ENCODE results near the gene IL5.
"Not testable (repeated sequence)": the region's sequence is repeated elsewhere in the genome, so short reads cannot be mapped to it uniquely, and the experiment has no call there.

IL5 gene

GRCh38 chr5:132556153-132556762, 12.9 kb upstream of the IL5 start:
- no peak for TF ChIP-seq CTCF (IDR thresholded peaks at IDR 0.05; ENCODE audit: control insufficient read depth, insufficient read depth, low read depth, low read length, missing control alignments)
- DNase-seq (ENCODE audit: low read depth), result no peak
- peak overlapping the region; percentile 96 for H3K4me3 ChIP-seq (ENCODE audit: control insufficient read depth, low read depth, low read length)

GRCh38 chr5:132549576-132549975, 6.3 kb upstream of the IL5 start:
- no peak for DNase-seq (ENCODE audit: low read depth)
- no peak overlapping the region for H3K4me3 ChIP-seq (ENCODE audit: control insufficient read depth, low read depth, low read length)
- TF ChIP-seq CTCF (IDR thresholded peaks at IDR 0.05; ENCODE audit: control insufficient read depth, insufficient read depth, low read depth, low read length, missing control alignments), result no peak

- not testable (repeated sequence) for H3K4me3 ChIP-seq (ENCODE audit: control insufficient read depth, low read depth, low read length); DNase-seq (ENCODE audit: low read depth)
Observed at GRCh38 chr5:132548834-132549233, 5.5 kb upstream of the IL5 start.

- no peak for DNase-seq (ENCODE audit: low read depth)
- TF ChIP-seq CTCF (IDR thresholded peaks at IDR 0.05; ENCODE audit: control insufficient read depth, insufficient read depth, low read depth, low read length, missing control alignments), result no peak
Observed at GRCh38 chr5:132547269-132547668, 3.9 kb upstream of the IL5 start.

GRCh38 chr5:132546108-132546507, 2.8 kb upstream of the IL5 start:
- no peak for TF ChIP-seq CTCF (IDR thresholded peaks at IDR 0.05; ENCODE audit: control insufficient read depth, insufficient read depth, low read depth, low read length, missing control alignments)
- no peak overlapping the region for H3K4me3 ChIP-seq (ENCODE audit: control insufficient read depth, low read depth, low read length)

More at GRCh38 chr5:132547269-132547668, 3.9 kb upstream of the IL5 start:
- no peak overlapping the region for H3K4me3 ChIP-seq (ENCODE audit: control insufficient read depth, low read depth, low read length)

GRCh38 chr5:132540764-132541163, 2.6 kb downstream of the IL5 start:
- DNase-seq (ENCODE audit: low read depth), result no peak
- no peak for TF ChIP-seq CTCF (IDR thresholded peaks at IDR 0.05; ENCODE audit: control insufficient read depth, insufficient read depth, low read depth, low read length, missing control alignments)
- H3K4me3 ChIP-seq (ENCODE audit: control insufficient read depth, low read depth, low read length), result no peak overlapping the region

More at GRCh38 chr5:132546108-132546507, 2.8 kb upstream of the IL5 start:
- DNase-seq (ENCODE audit: low read depth), result no peak

GRCh38 chr5:132540149-132540548, 3.2 kb downstream of the IL5 start:
- TF ChIP-seq CTCF (IDR thresholded peaks at IDR 0.05; ENCODE audit: control insufficient read depth, insufficient read depth, low read depth, low read length, missing control alignments), result no peak
- H3K4me3 ChIP-seq (ENCODE audit: control insufficient read depth, low read depth, low read length), result no peak overlapping the region
- no peak for DNase-seq (ENCODE audit: low read depth)

All from AG09309 (cell line).